M059J (cell line): ENCODE results near the gene NFAM1. TPM values are rescaled to one million over a fixed set of nuclear protein-coding genes. Genes with fewer than 3 reads are reported as not detected.

Experiments used
- DNase-seq: peaks from one replicate; pipeline ENCODE4 v3.0.0-alpha.2; 2012; ENCODE audit warnings: low read depth
- total RNA-seq: library from RNA; depleted of rRNA; stranded (reverse); fragments of >200 nt; shearing (Covaris generic); gene quantifications from 2 replicates; pipeline ENCODE4 v1.2.3, GENCODE V29; 2014; rRNA removed

The NFAM1 gene
- total RNA-seq, 1 experiment from 2014 or later = not detected

- no peak for DNase-seq
Measured at GRCh38 chr22:42335839-42336378, 96.3 kb downstream of the NFAM1 start.

DNA sequence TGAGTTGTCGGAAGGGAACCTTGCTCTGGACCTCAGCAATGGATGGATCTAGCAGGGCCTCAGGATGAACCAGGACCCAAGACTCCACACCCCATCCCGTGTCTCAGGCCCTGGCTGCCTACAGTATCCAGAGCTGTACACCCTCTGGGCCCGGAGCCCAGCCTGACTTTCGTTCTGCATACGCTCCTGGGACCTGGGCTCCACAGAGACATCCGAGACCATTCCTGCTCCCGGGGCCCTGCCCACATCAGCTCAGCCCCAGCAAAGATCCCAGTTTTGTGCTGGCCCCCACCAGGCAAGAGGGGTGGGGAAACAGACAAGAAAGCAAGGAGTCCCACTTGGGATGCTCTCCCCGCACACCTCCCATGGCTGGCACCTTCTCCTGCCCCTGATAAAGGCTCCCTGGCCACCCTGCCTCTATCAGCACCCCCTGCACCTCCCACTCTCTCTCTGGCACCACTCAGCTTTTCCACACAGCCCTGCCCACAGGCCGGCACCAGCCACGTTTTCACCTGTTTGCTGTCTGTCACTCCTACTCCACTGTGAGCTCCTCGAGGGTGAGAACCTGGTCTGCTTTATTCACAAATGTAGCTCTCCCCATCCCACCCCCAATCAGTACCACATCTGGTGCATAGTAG lies 97.2 kb downstream of the NFAM1 start:
- no peak for DNase-seq

- DNase-seq = no peak
Measured at GRCh38 chr22:42333544-42333943, 98.7 kb downstream of the NFAM1 start.

- no peak for DNase-seq
Measured at GRCh38 chr22:42332089-42332488, 100.1 kb downstream of the NFAM1 start.

DNA sequence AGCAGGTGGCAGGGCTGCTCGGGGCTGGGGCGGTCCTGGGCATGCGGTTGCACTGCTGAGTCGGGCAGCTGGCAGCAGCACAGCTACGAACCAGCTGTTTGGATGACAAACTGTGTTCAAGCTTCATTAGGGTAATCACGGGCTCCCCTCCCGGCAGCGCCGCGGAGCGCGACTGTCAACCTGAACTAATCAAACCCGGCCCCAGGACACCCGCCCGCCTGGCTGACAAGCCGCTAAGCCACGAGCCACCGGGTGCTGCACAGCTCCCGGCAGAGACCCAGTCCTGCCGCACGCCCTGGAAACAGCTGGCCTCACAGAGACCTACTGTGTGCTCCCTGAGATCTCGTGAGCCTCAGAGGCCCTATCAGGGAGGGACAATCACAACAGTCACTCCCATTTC lies 101.2 kb downstream of the NFAM1 start:
- DNase-seq = no peak

Other genes starting within 250 kb of the NFAM1 start
- 17.4 and 21.1 TPM in 2 replicates for gene TCF20, start 161.8 kb downstream of the NFAM1 start, total RNA-seq
- gene RRP7A, start 87.4 kb upstream of the NFAM1 start, total RNA-seq = 18.4 and 24.2 TPM in 2 replicates
- 0.15 and 0.22 TPM in 2 replicates for gene SERHL2, start 121.6 kb upstream of the NFAM1 start, total RNA-seq
- gene POLDIP3, start 182.5 kb upstream of the NFAM1 start, total RNA-seq = 22.6 and 28.3 TPM in 2 replicates
- not detected in 2 replicates for gene ATP5MGL, start 208.2 kb upstream of the NFAM1 start, total RNA-seq
- gene CYB5R3, start 217.0 kb upstream of the NFAM1 start, total RNA-seq = 47.9 and 80.4 TPM in 2 replicates